ENCODE results near the gene LARP1.

The LARP1 gene

DNA sequence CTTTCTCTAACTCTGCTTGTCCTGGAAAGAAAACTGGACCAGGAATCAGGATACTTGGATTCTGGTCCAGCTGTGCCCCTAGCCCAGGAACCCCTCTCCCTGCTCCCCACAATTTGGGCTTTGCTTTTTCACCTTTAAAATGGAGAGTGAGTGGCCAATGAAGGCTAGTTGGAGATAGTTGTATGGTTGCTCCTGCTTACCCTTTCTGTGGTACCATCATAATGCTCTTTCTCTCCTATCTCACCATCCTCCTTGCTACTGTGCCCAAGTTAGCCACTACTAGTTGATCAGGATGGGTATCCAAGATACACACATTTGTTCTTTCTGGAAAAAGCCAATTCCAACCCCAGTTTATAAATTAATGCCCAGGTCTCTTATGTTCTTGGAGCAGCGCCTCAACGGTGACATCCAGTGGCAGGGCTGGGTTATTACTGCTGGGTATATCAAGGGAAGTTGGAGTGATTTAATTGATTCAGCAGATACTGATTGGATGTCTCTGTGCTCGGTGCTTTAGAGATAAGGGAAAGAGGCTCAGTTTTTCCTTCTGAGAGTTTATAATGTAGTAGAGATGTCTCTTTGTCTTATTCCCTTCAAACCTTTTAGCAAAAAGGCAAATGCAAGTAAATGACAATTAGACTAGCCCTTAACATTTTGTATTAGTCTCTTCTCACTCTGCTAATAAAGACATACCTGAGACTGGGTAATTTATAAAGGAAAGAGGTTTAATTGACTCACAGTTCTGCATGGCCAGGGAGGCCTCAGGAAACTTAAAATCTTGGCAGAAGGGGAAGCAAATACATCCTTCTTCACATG lies 56.7 kb downstream of the LARP1 start:
- in situ Hi-C loops (cut with HindIII; ENCODE audit: low sequenced_read_pairs): no loop called here
- peak; percentile 60 for DNase-seq (ENCODE audit: low read depth)
- H3K4me3 ChIP-seq (ENCODE audit: low read depth, low read length): no peak overlapping the region
- TF ChIP-seq CTCF (IDR thresholded peaks at IDR 0.05; ENCODE audit: low read depth, low read length, missing control alignments): peak; percentile 91

DNA sequence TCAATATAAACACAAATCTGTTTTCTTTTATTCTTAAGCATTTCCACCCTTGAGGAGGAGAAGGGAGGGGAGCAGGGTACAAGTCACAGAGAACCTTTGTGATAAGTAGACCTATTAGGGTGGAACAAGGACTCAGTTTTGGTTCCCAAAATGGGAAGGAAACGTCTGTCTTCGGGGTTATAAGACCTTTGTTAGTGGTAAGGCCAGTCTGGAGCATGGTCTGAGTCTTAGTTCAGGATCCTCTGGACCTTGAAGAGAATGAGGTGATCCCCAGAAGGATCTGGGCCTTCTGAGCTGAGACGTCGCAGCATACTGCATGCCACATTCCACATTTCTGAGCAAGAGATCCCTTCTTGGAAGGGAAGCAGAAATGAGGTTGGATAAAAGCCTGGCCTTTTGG lies 58.0 kb downstream of the LARP1 start:
- no peak for DNase-seq (ENCODE audit: low read depth)
- in situ Hi-C loops (cut with HindIII; ENCODE audit: low sequenced_read_pairs): no loop called here
- TF ChIP-seq CTCF (IDR thresholded peaks at IDR 0.05; ENCODE audit: low read depth, low read length, missing control alignments): no peak
- H3K4me3 ChIP-seq (ENCODE audit: low read depth, low read length): no peak overlapping the region

DNA sequence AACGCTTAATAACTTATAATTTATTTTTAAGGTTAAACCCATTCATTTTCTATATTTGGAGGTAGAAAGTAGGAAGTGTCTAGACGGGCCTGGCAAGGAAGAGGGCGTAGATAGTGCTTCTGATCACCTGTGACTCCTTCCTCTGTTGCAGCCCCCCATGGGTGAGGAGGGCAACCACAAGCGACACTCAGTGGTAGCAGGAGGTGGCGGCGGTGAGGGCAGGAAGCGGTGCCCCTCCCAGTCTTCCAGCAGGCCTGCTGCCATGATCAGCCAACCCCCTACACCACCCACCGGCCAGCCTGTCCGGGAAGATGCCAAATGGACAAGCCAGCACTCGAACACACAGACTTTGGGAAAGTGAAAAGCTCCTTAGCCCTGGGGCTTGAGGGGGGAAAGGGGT lies 58.6 kb downstream of the LARP1 start:
- H3K4me3 ChIP-seq (ENCODE audit: low read depth, low read length): no peak overlapping the region
- DNase-seq (ENCODE audit: low read depth): no peak
- in situ Hi-C loops (cut with HindIII; ENCODE audit: low sequenced_read_pairs): no loop called here
- TF ChIP-seq CTCF (IDR thresholded peaks at IDR 0.05; ENCODE audit: low read depth, low read length, missing control alignments): no peak

GRCh38 chr5:154815025-154815424 lies 59.8 kb downstream of the LARP1 start:
- no peak for TF ChIP-seq CTCF (IDR thresholded peaks at IDR 0.05; ENCODE audit: low read depth, low read length, missing control alignments)
- DNase-seq (ENCODE audit: low read depth): no peak
- in situ Hi-C loops (cut with HindIII; ENCODE audit: low sequenced_read_pairs): no loop called here
- H3K4me3 ChIP-seq (ENCODE audit: low read depth, low read length): no peak overlapping the region

DNA sequence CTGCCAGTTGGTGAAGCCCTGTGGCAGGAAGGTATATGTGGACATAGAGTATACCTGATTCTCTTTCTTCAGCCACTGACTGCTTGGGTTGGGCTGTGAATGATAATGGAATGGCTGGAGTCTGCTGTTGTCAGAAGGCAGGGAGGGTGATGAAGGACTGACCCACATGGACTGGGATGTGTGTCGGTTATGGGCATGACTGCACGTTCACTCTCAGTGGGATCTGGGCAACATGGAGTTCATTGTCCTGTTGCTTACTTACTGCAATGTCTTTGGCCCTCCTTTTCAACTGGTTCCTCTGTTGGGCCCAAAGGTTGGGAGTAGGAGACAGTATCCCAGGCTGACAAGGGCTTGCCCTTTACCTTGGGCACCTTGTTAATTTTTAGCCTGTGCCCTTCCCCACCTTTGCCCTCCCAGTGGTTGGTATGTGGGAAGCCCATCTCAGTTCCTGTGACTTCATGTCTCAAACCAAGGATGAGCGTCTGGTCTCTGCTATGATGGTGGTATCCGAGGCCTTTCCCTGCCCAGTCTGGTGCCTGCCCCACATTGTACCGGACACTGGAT lies 60.6 kb downstream of the LARP1 start:
- no peak for TF ChIP-seq CTCF (IDR thresholded peaks at IDR 0.05; ENCODE audit: low read depth, low read length, missing control alignments)
- DNase-seq (ENCODE audit: low read depth): no peak
- in situ Hi-C loops (cut with HindIII; ENCODE audit: low sequenced_read_pairs): no loop called here

DNA sequence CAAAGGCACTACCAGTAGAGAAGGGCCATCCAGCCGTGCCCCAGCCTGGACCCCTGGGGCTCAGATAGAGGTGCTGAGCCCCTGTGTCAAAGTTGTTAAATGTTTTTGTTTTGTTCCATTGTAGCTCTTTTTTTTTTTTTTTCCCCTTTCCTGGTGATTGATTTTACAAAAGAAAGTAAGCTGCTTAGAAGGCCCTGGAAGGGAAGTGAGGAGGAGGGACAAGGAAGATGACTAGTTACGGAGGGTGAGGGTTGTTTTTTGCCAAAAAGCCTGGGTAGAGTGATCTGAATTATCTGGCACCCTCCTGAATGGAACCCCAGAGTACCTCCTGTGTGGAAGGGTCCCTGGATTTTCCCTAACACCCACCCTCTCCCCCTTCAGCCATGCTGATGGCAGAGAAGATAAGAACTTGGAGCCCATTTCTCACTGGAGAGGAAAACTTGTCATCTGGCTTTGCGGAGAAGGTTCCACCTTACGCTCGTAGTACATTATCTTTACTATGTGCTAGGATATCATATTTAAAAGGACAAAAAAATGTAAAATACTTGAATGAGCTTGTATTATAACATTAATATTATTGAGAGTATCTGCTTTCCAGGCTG lies 61.8 kb downstream of the LARP1 start:
- TF ChIP-seq CTCF (IDR thresholded peaks at IDR 0.05; ENCODE audit: low read depth, low read length, missing control alignments): no peak
- H3K4me3 ChIP-seq (ENCODE audit: low read depth, low read length): no peak overlapping the region
- in situ Hi-C loops (cut with HindIII; ENCODE audit: low sequenced_read_pairs): no loop called here
- no peak for DNase-seq (ENCODE audit: low read depth)

More for the DNA sequence above, 60.6 kb downstream of the LARP1 start:
- no peak overlapping the region for H3K4me3 ChIP-seq (ENCODE audit: low read depth, low read length)
